GM12874 (cell line): ENCODE measurements around the gene TRAPPC2L.

Source experiments
- CTCF ChIP-seq: IDR thresholded peaks from 2 replicates; pipeline ENCODE4 v1.5.1; 2011; ENCODE audit warnings: low read depth, mild to moderate bottlenecking, control low read depth, low read length, moderate library complexity; ENCODE audit not compliant: insufficient read depth

Gene TRAPPC2L

DNA sequence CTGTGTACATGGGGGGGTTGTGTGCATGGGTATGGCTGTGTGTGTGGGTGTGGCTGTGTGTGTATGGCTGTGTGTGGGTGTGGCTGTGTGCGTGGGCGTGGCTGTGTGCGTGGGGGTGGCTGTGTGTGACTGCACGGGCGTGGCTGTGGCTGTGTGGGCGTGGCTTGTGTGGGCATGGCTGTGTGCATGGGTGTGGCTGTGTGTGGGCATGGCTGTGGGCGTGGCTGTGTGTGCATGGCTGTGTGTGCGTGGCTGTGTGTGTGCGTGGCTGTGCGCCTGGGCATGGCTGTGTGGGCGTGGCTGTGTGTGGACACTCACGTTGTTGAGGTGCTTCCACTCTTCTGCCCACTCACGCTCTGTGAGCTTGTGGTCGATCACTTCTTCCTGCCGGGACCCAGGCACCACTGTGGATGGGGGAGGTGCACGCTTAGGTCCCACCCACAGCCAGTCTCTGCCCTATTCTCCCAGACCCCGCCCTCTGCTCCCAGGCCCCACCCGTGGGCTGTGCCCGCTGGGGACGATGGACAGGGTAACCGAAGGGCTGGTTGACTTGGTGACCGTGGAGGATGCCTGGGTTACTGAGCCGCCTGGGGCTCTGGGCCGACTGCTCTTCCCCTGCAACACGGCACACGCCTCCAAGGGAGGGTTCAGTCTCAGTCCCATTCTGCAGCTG, 25.6 kb downstream of the TRAPPC2L start:
- no peak for TF ChIP-seq CTCF

DNA sequence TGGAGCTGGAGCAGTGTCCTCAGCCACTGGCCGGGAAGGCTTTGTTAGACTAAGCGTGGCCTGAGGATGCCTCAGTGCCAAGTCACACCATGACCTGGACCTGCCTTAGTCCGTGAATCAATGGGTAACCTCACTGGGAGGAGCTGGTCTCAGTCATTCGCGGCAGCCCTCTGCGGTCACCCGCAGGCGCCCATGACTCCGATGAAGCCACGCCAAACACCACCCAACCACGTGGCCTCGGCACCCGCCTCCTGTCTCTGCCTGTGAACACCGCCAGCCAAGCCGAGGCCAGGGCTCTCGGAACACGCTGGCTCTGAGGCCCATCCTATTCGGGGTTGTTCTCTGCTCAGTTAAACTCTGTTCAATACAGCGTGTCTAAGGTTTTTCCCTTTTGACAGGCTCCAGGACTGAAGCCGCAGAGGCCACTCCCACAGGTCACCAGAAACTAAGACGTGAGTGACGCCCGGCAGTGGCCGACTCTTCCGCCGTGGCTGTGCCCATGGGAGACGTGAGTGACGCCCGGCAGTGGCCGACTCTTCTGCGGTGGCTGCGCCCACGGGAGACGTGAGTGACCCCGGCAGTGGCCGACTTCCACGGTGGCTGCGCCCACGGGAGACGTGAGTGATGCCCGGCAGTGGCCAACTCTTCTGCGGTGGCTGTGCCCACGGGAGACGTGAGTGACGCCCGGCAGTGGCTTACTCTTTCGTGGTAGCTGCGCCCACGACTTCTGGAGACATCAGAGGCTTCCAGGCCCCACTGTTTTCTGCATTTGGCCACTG, 26.4 kb downstream of the TRAPPC2L start:
- TF ChIP-seq CTCF, result no peak

DNA sequence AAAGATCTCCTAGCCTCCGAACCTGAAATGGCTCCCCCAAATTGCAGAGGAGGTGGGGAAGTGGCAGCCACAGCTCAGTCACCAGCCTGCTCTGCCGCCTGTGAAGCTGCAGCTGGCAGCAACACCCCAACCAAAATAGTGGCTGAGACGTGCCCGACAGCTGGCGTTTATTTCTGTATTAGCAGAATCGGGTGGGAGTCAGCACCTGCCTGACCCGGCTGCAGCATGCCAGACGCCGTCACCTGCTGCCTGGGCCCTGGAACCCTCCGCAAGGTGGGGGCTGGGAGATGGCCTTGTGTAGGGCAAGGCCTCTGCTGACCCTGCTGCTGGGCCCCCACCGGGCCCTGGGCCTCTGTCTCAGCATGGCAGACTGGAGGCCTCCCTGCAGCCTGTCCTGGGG, 27.0 kb downstream of the TRAPPC2L start:
- TF ChIP-seq CTCF, result no peak

- TF ChIP-seq CTCF, result no peak
Observed at GRCh38 chr16:88884569-88885271, 27.8 kb downstream of the TRAPPC2L start.

DNA sequence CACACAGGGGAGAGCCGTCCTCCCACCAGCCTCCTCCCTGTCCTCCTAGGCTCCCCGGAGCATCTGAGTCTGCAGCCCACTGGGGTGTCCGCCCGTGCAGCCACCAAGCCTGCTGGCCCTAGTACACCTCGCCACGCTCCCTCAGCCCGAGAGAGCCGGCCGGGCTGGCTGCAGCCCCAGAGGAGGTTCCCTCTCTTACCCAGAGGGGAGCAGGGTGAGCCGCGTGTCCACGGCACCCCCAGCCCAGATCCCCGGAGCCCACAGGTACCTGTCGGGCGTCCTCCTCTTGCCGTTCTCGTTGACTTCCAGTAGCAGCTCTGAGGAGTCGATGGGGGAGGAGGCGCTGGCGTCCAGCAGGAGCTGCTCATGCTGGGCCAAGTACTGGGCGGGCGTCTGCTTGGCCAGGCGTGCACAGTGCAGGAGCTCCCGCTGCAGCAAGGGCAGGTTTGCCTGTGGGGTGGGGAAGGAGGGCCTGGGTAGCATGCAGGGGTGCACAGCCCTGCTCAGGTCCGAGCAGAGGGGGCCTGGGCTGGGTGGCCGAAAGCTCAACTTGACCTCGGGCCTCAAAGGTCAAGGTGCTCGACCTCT, 28.9 kb downstream of the TRAPPC2L start:
- TF ChIP-seq CTCF, result no peak

GRCh38 chr16:88886420-88886844, 29.5 kb downstream of the TRAPPC2L start:
- no peak for TF ChIP-seq CTCF
